Stomach (tissue), 4 donors: ENCODE measurements around the gene PLEKHM3.

Source experiments
- POLR2A ChIP-seq, 4 donors: fragments of 450-650 bp; IDR thresholded peaks; one replicate each; pipeline ENCODE4 v1.6.1; 2016; ENCODE audit warnings: antibody characterized with exemption in 4 of 4, control low read depth in 2 of 4, mild to moderate bottlenecking in 1 of 4, moderate library complexity in 1 of 4
- POLR2AphosphoS5 ChIP-seq, 3 donors: sonication (generic); formaldehyde crosslinking; IDR thresholded peaks; one replicate each; pipeline ENCODE4 v1.6.1; 2016; ENCODE audit warnings: antibody characterized with exemption in 3 of 3
- TF ChIP-seq, protein P1 (sequence below), 7 experiments: fragments of 450-650 bp in 4 of 7; fragments of 200-600 bp in 3 of 7; sonication (generic) in 3 of 7; IDR thresholded peaks; one replicate each; pipeline ENCODE4 v1.5.1; 2016 to 2019; ENCODE audit warnings: antibody characterized with exemption in 7 of 7, control low read depth in 2 of 7, mild to moderate bottlenecking in 1 of 7

DNA sequence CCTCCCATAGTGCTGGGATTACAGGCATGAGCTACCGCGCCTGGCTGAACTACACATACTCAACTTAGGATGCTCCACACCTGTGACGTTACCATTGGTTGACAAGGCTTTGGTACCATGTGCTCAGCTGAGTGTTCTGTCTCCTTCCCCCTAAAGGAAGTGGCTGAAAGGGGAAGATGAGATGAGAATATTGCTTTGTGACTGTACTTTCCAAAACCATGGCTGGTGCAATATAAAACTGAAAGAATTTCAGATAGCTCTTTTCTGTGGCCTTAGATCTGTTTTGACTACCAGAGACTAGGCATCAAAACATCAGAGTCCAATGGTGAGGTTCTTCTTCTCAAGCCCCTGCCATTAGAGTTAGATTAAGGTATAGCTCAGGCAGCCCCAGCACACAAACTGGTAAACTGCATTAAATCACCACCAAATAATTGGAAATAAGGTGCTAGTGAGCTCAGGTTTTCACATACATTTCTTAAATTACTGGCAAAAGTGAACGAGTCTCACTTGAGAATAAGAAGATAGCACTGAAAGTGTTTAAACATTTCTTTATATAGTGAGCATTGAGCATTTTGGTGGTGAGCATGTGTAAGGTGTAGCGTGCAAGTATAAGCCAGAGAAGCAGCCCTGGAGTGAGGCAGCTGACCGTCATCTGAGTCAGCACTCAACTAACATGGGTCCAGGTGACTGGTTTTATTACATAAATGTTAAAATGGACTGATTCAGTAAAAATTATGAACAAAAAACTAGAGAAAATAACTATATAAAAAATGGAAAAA is 142.1 kb downstream of the PLEKHM3 start:
- TF ChIP-seq POLR2A (IDR thresholded peaks at IDR 0.05) = no peak
- TF ChIP-seq, protein P1, sequence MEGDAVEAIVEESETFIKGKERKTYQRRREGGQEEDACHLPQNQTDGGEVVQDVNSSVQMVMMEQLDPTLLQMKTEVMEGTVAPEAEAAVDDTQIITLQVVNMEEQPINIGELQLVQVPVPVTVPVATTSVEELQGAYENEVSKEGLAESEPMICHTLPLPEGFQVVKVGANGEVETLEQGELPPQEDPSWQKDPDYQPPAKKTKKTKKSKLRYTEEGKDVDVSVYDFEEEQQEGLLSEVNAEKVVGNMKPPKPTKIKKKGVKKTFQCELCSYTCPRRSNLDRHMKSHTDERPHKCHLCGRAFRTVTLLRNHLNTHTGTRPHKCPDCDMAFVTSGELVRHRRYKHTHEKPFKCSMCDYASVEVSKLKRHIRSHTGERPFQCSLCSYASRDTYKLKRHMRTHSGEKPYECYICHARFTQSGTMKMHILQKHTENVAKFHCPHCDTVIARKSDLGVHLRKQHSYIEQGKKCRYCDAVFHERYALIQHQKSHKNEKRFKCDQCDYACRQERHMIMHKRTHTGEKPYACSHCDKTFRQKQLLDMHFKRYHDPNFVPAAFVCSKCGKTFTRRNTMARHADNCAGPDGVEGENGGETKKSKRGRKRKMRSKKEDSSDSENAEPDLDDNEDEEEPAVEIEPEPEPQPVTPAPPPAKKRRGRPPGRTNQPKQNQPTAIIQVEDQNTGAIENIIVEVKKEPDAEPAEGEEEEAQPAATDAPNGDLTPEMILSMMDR (IDR thresholded peaks at IDR 0.05) = no peak
- TF ChIP-seq POLR2AphosphoS5 (IDR thresholded peaks at IDR 0.05) = no peak
